Memory B cell (primary cell): ENCODE measurements around the gene WDPCP.
"Not testable (repeated sequence)": the region's sequence is repeated elsewhere in the genome, so short reads cannot be mapped to it uniquely, and the experiment has no call there.

Experiments
- ATAC-seq: fragments of 150-1000 bp; cut with Tn5 transposase; 2 replicates; pipeline ENCODE4 v1.10.0; 2021; ENCODE audit warnings: low read depth, mild to moderate bottlenecking, moderate library complexity
- DNase-seq, 2 donors: peaks; one replicate each; pipeline ENCODE4 v3.0.0; 2022; ENCODE audit warnings: low spot score in 2 of 2
- H3K27ac Mint-ChIP-seq: one replicate; pipeline ENCODE4 v1.8.0; 2022; ENCODE audit warnings: mild to moderate bottlenecking, moderate library complexity, mixed read lengths
- H3K27me3 Mint-ChIP-seq: one replicate; pipeline ENCODE4 v1.8.0; 2022; ENCODE audit warnings: mixed read lengths
- H3K36me3 Mint-ChIP-seq: one replicate; pipeline ENCODE4 v1.8.0; 2022; ENCODE audit warnings: mild to moderate bottlenecking, mixed read lengths
- H3K4me1 Mint-ChIP-seq: one replicate; pipeline ENCODE4 v1.8.0; 2022; ENCODE audit warnings: mixed read lengths
- H3K4me3 Mint-ChIP-seq: one replicate; pipeline ENCODE4 v1.8.0; 2022; ENCODE audit warnings: mild to moderate bottlenecking, moderate library complexity, mixed read lengths
- H3K9me3 Mint-ChIP-seq: one replicate; pipeline ENCODE4 v1.8.0; 2022; ENCODE audit warnings: mixed read lengths

Gene WDPCP

GRCh38 chr2:63074399-63074798 lies 513.9 kb downstream of the WDPCP start:
- H3K27me3 Mint-ChIP-seq, H3K27ac Mint-ChIP-seq, H3K9me3 Mint-ChIP-seq, H3K4me1 Mint-ChIP-seq, H3K36me3 Mint-ChIP-seq, ATAC-seq, DNase-seq, H3K4me3 Mint-ChIP-seq: not testable (repeated sequence)

- Mint-ChIP-seq H3K9me3 (no peaks in the 10 kb centered on the region), H3K4me1 (no peaks in the 10 kb centered on the region), H3K27ac (no peak overlapping the region)
Observed at GRCh38 chr2:63073994-63074393, 514.3 kb downstream of the WDPCP start.

GRCh38 chr2:63071664-63072063 lies 516.6 kb downstream of the WDPCP start:
- DNase-seq (no peak), ATAC-seq (no peak)
- Mint-ChIP-seq H3K27me3 (peaks cover 9% of the 10 kb centered on the region), H3K27ac (no peak overlapping the region), H3K36me3 (no peaks in the 10 kb centered on the region), H3K4me3 (no peak overlapping the region), H3K9me3 (no peaks in the 10 kb centered on the region), H3K4me1 (no peaks in the 10 kb centered on the region)

More at GRCh38 chr2:63073994-63074393, 514.3 kb downstream of the WDPCP start:
- ATAC-seq, result no peak
- no peak overlapping the region for H3K4me3 Mint-ChIP-seq
- no peaks in the 10 kb centered on the region for H3K36me3 Mint-ChIP-seq
- DNase-seq, result no peak
- peaks cover 10% of the 10 kb centered on the region for H3K27me3 Mint-ChIP-seq
